GM12878 (cell line): ENCODE data around the gene MAN1A1. TPM values are rescaled to one million over a fixed set of nuclear protein-coding genes. Genes with fewer than 3 reads are reported as not detected.

Experiments
- ATAC-seq: fragments of 200-7000 bp; cut with Tn5 transposase; 3 replicates; pipeline ENCODE4 v1.9.1; 2020; ENCODE audit warnings: mild to moderate bottlenecking, moderate library complexity
- BruUV-seq: library from RNA; stranded (reverse); fragments of 400-500 nt; replicated peaks from 2 replicates; lab custom pipeline; 2021; lab: Mats Ljungman, UMichigan
- CTCF ChIA-PET: fragments of 300-600 bp; sonication (Branson Sonifier 250); formaldehyde crosslinking; extraction: SDS; loops from one replicate; lab custom pipeline; 2021; ENCODE audit warnings: inconsistent platforms; lab: Yijun Ruan, JAX
- POLR2A ChIA-PET: fragments of 350-600 bp; formaldehyde crosslinking; extraction: SDS; loops from one replicate; lab custom pipeline; 2021; ENCODE audit warnings: inconsistent platforms; lab: Charles Lee
- RAD21 ChIA-PET: fragments of 300-600 bp; sonication (Branson Sonifier 250); formaldehyde crosslinking; loops from one replicate; lab custom pipeline; 2023; ENCODE audit warnings: antibody characterized with exemption; ENCODE audit not compliant: unreplicated experiment; lab: Charles Lee
- SMC1A ChIA-PET: fragments of 300-600 bp; sonication (Branson Sonifier 250); formaldehyde crosslinking; loops from one replicate; lab custom pipeline; 2023; ENCODE audit not compliant: unreplicated experiment, uncharacterized antibody; lab: Charles Lee
- DNase-seq: peaks from one replicate; pipeline ENCODE4 v3.0.0-alpha.2; 2011; ENCODE audit warnings: low read depth, low spot score
- FAIRE-seq: peaks from 3 replicates; lab custom pipeline; 2011; peaks lifted over from hg19 to GRCh38; lab: Jason Lieb, UNC
- H2AFZ ChIP-seq: 2 replicates; pipeline ENCODE4 v1.6.0; 2011; ENCODE audit warnings: low read depth, low read length, control low read depth; ENCODE audit not compliant: control insufficient read depth
- H3K27ac ChIP-seq: 2 replicates; pipeline ENCODE4 v1.5.1; 2011; ENCODE audit warnings: control low read depth; ENCODE audit not compliant: control insufficient read depth, insufficient read depth
- H3K27me3 ChIP-seq, 2 experiments: replicated peaks in 1 of 2; 2 replicates each; pipeline versions ENCODE4 v1.6.0 to v1.6.1; 2011; ENCODE audit warnings: low read length in 1 of 2; ENCODE audit not compliant: control insufficient read depth in 2 of 2, insufficient read depth in 2 of 2
- H3K36me3 ChIP-seq, 2 experiments: 2 replicates each; pipeline ENCODE4 v1.5.1; 2011; ENCODE audit warnings: low read length in 1 of 2; ENCODE audit not compliant: control insufficient read depth in 2 of 2, insufficient read depth in 2 of 2
- H3K4me1 ChIP-seq: 2 replicates; pipeline ENCODE4 v1.6.1; 2011; ENCODE audit warnings: mild to moderate bottlenecking, low read length, moderate library complexity, mixed read lengths; ENCODE audit not compliant: control insufficient read depth, insufficient read depth
- H3K4me2 ChIP-seq: 2 replicates; pipeline ENCODE4 v1.6.0; 2011; ENCODE audit warnings: control low read depth; ENCODE audit not compliant: control insufficient read depth, insufficient read depth
- H3K4me3 ChIP-seq: fragments of 200-600 bp; sonication (generic); 2 replicates; pipeline ENCODE4 v1.5.1; 2016
- H3K79me2 ChIP-seq: 2 replicates; pipeline ENCODE4 v1.6.0; 2011; ENCODE audit warnings: low read length; ENCODE audit not compliant: control insufficient read depth, insufficient read depth
- H3K9ac ChIP-seq: 2 replicates; pipeline ENCODE4 v1.8.0; 2011; ENCODE audit warnings: low read length, control low read depth, mixed read lengths; ENCODE audit not compliant: control insufficient read depth, insufficient read depth
- H3K9me3 ChIP-seq: replicated peaks from 3 replicates; pipeline ENCODE4 v1.5.1; 2011; ENCODE audit warnings: mild to moderate bottlenecking, low read length; ENCODE audit not compliant: control insufficient read depth, insufficient read depth
- H4K20me1 ChIP-seq: 2 replicates; pipeline ENCODE4 v1.6.0; 2011; ENCODE audit not compliant: control insufficient read depth, insufficient read depth
- ATF2 ChIP-seq: IDR thresholded peaks from 2 replicates; pipeline ENCODE4 v1.6.1; 2012; ENCODE audit warnings: low read length, inconsistent platforms
- BMI1 ChIP-seq: fragments of 450-650 bp; IDR thresholded peaks from 2 replicates; pipeline ENCODE4 v1.6.1; 2016; ENCODE audit warnings: mild to moderate bottlenecking, moderate library complexity, borderline replicate concordance
- CEBPZ ChIP-seq: fragments of 150-350 bp; IDR thresholded peaks from 2 replicates; pipeline ENCODE4 v1.6.1; 2016; ENCODE audit warnings: low read depth, low read length
- EP300 ChIP-seq, 2 experiments: fragments of 150-350 bp in 1 of 2; IDR thresholded peaks; 2 replicates each; pipeline ENCODE4 v1.6.1; 2011 to 2012; ENCODE audit warnings: low read depth in 2 of 2, low read length in 2 of 2, borderline replicate concordance in 1 of 2, improper control_type of control experiment in 1 of 2, inconsistent platforms in 1 of 2; ENCODE audit not compliant: control insufficient read depth in 1 of 2
- HSF1 ChIP-seq: fragments of 150-350 bp; IDR thresholded peaks from 2 replicates; pipeline ENCODE4 v1.6.1; 2014; ENCODE audit warnings: mild to moderate bottlenecking, low read depth, low read length
- MYC ChIP-seq: IDR thresholded peaks from 2 replicates; pipeline ENCODE4 v1.6.1; 2011; ENCODE audit warnings: mild to moderate bottlenecking, low read length, moderate library complexity, inconsistent platforms; ENCODE audit not compliant: insufficient read depth, insufficient replicate concordance, insufficient read length, severe bottlenecking
- PAX5 ChIP-seq: IDR thresholded peaks from 2 replicates; pipeline ENCODE4 v1.6.1; 2011; ENCODE audit warnings: low read depth, low read length, borderline replicate concordance
- PKNOX1 ChIP-seq: fragments of 450-650 bp; IDR thresholded peaks from 2 replicates; pipeline ENCODE4 v1.6.1; 2016; ENCODE audit warnings: mild to moderate bottlenecking
- RELA ChIP-seq: fragments of 450-650 bp; IDR thresholded peaks from 2 replicates; pipeline ENCODE4 v1.8.0; 2014; ENCODE audit warnings: borderline replicate concordance; ENCODE audit not compliant: partially characterized antibody
- SPI1 ChIP-seq: IDR thresholded peaks from 2 replicates; pipeline ENCODE4 v1.6.1; 2011; ENCODE audit warnings: low read depth, mild to moderate bottlenecking, low read length, moderate library complexity, borderline replicate concordance; ENCODE audit not compliant: insufficient read depth
- SREBF1 ChIP-seq: IDR thresholded peaks from 2 replicates; pipeline ENCODE4 v1.6.1; 2012; ENCODE audit warnings: mild to moderate bottlenecking, low read length
- TARDBP ChIP-seq: IDR thresholded peaks from 2 replicates; pipeline ENCODE4 v1.6.1; 2016; ENCODE audit warnings: borderline replicate concordance
- TCF7 ChIP-seq: IDR thresholded peaks from 2 replicates; pipeline ENCODE4 v1.6.1; 2014; ENCODE audit warnings: antibody characterized with exemption, borderline replicate concordance
- WGBS: methylation state at CpG from one replicate; pipeline ENCODE4 v1.1.6; 2016; ENCODE audit warnings: low lambda C conversion rate; ENCODE audit not compliant: insufficient replicate concordance, insufficient coverage; ENCODE audit errors: missing lambda C conversion rate; 5-methylcytosine and 5-hydroxymethylcytosine counted together
- in situ Hi-C: fragments of 300-500 bp; cut with MboI; formaldehyde crosslinking; loops from 9 replicates; pipeline ENCODE4 v1.14.3; 2018; ENCODE audit warnings: mixed read lengths
- intact Hi-C: fragments of 100-400 bp; cut with micrococcal nuclease; formaldehyde crosslinking; loops from one replicate; pipeline ENCODE4 v1.14.2; 2022; ENCODE audit not compliant: unreplicated experiment
- polyA plus RNA-seq, 11 experiments: library from polyadenylated mRNA; depleted of rRNA in 4 of 11; unstranded in 6 of 11; stranded (reverse) in 5 of 11; fragments of >200 nt; fragmentation: Nextera tagmentation in 4 of 11; fragmentation: Illumina TruSeq in 1 of 11; extraction: Ambion mirVana in 4 of 11; extraction: Trizol in 1 of 11; gene quantifications; 1 replicate in 1 of 11; 2 replicates in 10 of 11; pipeline versions ENCODE4 v1.2.1 to v1.2.3, GENCODE V29; 2011 to 2016; ENCODE audit warnings: inconsistent platforms in 2 of 11, missing spikeins in 2 of 11, low read depth in 1 of 11
- total RNA-seq, 4 experiments: library from RNA; depleted of rRNA in 3 of 4; stranded (reverse); fragments of >200 nt in 3 of 4; fragmentation: Illumina TruSeq in 1 of 4; extraction: Trizol in 1 of 4; gene quantifications; 2 replicates each; pipeline versions ENCODE4 v1.2.1 to v1.2.3, GENCODE V29; 2013 to 2021

MAN1A1 gene
- total and polyA plus RNA-seq, 10 of the 15 experiments (the other 5 are each of a cell fraction or from before 2014, with no cell fraction given), result 5.4 to 28.1 (median 19.5) TPM

- POLR2A ChIA-PET, result interaction anchor here (1.6 to 3.3 kb wide), 4 partner anchors 10 to 27 kb away, joined by 6 to 48 read pairs (median 16); no protein-coding TSS in a partner anchor
- WGBS, result 100% methylated on average over 2 of the region's 2 CpGs
- H2AFZ ChIP-seq, result no peak overlapping the region
- no peaks in the 10 kb centered on the region for H3K27me3 ChIP-seq
- CTCF ChIA-PET, result interaction anchor here (0.9 to 4.9 kb wide), 4 partner anchors 10 to 24 kb away, joined by 3 to 35 read pairs (median 28); no protein-coding TSS in a partner anchor
- in situ Hi-C loops (no loop called here), intact Hi-C loops (no loop called here)
- H3K9me3 ChIP-seq, result no peaks in the 10 kb centered on the region
- H3K27ac ChIP-seq, result no peak overlapping the region
- no peaks in the 10 kb centered on the region for H3K79me2 ChIP-seq
- H3K36me3 ChIP-seq, result peaks cover 3 to 6% of the 10 kb centered on the region in 2 experiments
- no peak overlapping the region for H3K4me3 ChIP-seq
- no peak overlapping the region for H3K9ac ChIP-seq
- ATAC-seq (peak; percentile 3; the same call in 1 of the 3 replicates), DNase-seq (no peak), FAIRE-seq (no peak)
- RAD21 ChIA-PET, result interaction anchor here (1.4 to 3.3 kb wide), 6 partner anchors 10 to 88 kb away, joined by 3 to 51 read pairs (median 24); no protein-coding TSS in a partner anchor
- BruUV-seq, result no TSS peak
- SMC1A ChIA-PET, result interaction anchor here (0.5 to 6.5 kb wide), 11 partner anchors 12 to 683 kb away, joined by 3 to 120 read pairs (median 4); no protein-coding TSS in a partner anchor
- H4K20me1 ChIP-seq, result no peaks in the 10 kb centered on the region
- no peak overlapping the region for H3K4me2 ChIP-seq
- H3K4me1 ChIP-seq, result no peaks in the 10 kb centered on the region
- TF ChIP-seq CEBPZ (no peak), TARDBP (no peak), TCF7 (no peak), HSF1 (no peak), SPI1 (no peak), ATF2 (no peak), RELA (no peak), PKNOX1 (no peak), MYC (no peak), PAX5 (no peak), BMI1 (no peak), SREBF1 (no peak), EP300 (IDR thresholded peaks at IDR 0.05; ENCODE audit: borderline replicate concordance in 1 of 2, control insufficient read depth in 1 of 2, low read depth in 2 of 2, low read length in 2 of 2) (no peak)
Observed at GRCh38 chr6:119323478-119323877, 26.1 kb downstream of the MAN1A1 start.
